ENCODE results near the gene MVB12A.
A peak's percentile ranks its signal among the peaks of the same experiment; 100 is the strongest.

The MVB12A gene

GRCh38 chr19:17405250-17406045 is 14.4 kb upstream of the MVB12A start, which contains the start of gene BST2:
BST2 (minus strand) TSS chr19:17405630; CDS start chr19:17405575, 55 bp downstream.
- peak; percentile 48 for DNase-seq

- DNase-seq: peak; percentile 13
Observed at GRCh38 chr19:17406046-17406886, 13.6 kb upstream of the MVB12A start.

GRCh38 chr19:17406887-17407196 is 13.0 kb upstream of the MVB12A start:
- DNase-seq: no peak

DNA sequence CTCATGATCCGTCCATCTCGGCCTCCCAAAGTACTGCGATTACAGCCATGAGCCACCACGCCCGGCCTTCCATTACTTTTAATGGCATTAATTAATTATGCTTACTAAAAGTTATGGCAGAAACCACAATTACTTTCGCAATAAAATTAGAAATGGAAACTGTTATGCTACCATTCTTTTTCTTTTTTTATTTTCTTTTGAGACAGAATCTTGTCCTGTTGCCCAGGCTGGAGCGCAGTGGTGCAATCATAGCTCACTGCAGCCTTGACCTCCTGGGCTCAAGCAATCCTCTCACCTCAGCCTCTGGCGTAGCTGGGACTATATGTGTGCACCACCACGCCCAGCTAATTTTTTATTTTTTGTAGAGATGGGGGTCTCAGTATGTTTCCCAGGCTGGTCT is 9.9 kb upstream of the MVB12A start:
- DNase-seq: no peak

DNA sequence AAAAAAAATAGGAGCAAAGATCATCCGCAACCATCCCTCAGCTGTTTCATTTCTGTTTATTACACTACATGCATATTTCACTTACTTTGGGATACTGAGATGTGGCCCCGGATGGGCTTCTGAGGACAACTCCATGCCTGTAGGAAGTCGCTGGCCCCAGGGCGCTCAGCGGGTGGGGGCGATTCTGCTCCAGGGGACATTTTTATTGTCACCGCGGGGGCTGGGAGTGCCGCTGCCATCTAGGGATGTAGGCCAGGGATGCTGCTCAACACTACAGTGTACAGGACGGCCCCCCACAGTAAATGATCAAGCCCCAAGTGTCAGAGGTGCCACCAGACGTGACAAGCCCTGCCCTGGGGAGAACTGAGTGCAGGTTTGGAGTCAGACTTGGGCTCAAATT is 8.0 kb upstream of the MVB12A start:
- DNase-seq: no peak

DNA sequence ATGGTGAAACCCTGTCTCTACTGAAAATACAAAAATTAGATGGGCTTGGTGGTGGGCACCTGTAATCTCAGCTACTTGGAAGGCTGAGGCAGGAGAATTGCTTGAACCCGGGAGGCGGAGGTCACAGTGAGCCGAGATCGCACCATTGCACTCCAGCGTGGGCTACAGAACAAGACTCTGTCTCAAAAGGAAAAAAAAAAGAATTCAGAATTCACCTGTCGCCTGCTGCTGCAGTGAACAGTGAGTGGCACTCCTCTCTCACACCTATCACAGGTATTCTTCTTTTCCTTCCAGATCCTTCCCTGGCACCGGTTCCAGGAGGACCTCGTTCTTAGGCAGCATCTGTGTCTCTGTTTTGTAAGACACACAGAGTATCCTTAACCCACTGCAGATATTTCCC is 5.8 kb upstream of the MVB12A start:
- no peak for DNase-seq

DNA sequence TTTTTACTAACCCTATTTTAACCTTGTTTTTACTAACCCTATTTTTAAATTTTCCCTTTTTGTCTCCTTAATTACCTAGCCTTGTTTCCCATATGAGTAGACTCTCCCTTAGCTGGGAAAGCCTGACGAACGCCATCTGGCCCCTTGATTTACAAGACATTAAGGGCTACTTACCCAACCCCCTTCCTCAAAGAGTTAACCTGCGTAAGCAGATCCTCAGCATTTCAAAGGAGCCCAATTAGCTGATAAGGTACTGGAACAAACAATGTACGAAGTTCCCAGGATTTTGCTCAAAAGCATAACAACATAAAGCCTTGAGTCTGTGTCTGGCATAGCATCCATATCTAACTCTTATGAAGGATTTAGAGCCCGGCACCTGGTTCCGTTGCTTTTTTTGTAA is 4.7 kb upstream of the MVB12A start:
- DNase-seq: no peak

DNA sequence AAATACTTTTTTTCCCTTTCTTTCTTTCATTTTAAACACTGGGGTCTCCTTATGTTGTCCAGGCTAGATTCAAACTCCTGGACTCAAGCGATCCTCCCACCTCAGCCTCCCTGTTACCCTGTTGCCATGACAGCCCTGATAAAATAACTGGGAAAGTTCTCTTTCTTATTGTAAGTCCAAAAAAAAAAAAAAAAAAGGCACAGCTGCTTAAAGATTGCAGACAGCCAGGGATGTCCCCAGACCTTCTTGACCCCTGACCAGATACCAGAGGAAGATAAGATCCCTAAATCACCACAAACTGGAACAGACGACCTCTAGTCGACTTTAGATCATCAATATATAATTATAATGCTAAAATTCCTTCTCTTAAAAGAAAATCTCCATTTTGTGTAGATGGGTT is 1.1 kb upstream of the MVB12A start:
- no peak for DNase-seq

DNA sequence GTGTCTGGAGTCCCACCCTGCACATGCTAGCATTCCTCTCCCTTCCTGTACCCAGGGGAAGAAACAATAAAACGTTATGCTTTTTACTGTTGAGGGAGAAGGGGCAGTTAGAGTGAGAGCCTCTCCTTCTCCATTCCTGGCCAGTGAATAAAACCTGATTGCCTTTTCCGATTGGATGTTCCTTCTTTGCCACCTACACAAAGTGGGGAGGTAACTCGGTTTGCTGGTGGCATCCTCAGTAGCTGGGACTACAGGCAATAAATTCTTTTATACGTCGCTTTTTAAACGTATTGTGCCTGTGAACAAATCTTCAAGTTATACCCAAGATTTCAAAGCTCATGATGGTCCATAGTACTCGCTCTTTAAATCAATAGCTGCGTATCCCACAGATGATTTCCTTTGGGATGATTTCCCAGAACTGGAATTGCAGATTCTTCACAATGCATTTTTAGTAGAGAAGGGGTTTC is 660 bp upstream of the MVB12A start:
- DNase-seq: no peak

DNA sequence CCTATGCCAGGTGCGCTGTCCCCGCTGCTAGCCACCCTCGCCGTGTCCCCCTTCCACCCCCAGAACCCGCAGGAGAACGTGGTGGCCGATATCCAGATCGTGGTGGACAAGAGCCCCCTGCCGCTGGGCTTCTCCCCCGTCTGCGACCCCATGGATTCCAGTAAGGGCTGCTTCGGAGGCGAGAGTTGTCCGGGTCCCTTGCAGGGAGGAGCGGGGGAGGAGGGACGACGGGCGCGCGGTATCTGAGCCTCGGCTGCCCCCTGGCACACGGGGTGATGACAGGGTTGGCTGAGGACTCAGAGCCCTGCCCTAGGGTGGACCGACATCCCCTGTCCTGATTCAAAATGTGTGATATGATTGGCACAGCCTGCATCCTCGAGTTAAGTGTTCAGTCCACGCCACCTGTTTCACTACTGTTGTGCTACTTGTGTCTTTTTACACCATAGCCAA is 653 bp downstream of the MVB12A start:
- DNase-seq: peak; percentile 27

GRCh38 chr19:17421942-17422341 is 2.1 kb downstream of the MVB12A start:
- DNase-seq: no peak

- DNase-seq: no peak
Observed at GRCh38 chr19:17423429-17424208, 3.8 kb downstream of the MVB12A start.

- peak; percentile 15 for DNase-seq
Observed at GRCh38 chr19:17424743-17425365, 5.0 kb downstream of the MVB12A start.

GRCh38 chr19:17429641-17430113 is 9.8 kb downstream of the MVB12A start:
- DNase-seq: no peak

DNA sequence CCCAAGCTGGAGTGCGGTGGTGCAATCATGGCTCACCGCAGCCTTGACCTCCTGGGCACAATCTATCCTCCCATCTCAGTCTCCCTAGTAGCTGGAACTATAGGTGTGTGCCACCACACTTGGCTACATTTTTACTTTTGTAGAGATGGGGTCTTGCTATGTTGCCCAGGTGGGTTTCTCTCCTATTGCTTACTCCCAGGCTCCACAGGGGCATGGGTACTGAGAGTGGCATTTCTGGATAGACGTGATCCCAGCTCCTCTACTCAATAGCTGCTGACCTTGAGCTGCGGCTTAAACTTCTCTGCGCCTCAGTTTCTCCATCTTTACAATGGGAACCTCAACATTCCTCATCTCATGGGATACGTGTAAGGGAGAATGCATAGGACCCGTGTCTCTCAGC is 11.6 kb downstream of the MVB12A start:
- no peak for DNase-seq

DNA sequence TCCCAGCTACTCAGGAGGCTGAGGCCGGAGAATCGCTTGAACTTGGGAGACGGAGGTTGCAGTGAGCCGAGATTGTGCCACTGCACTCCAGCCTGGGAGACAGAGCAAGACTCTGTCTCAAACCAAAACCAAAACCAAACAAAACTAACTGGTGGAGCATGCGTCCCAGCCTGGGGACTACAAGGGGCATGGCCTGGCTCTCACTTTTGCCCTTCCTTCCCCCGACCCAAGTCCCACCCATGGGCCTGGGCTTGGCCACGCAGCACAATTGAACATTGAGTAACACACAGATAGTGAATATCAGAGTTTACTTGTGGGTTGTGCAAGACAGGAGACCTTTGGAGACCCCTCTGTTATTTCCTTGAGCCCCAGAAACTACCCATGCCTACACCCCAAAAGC is 15.4 kb downstream of the MVB12A start:
- DNase-seq: no peak

DNA sequence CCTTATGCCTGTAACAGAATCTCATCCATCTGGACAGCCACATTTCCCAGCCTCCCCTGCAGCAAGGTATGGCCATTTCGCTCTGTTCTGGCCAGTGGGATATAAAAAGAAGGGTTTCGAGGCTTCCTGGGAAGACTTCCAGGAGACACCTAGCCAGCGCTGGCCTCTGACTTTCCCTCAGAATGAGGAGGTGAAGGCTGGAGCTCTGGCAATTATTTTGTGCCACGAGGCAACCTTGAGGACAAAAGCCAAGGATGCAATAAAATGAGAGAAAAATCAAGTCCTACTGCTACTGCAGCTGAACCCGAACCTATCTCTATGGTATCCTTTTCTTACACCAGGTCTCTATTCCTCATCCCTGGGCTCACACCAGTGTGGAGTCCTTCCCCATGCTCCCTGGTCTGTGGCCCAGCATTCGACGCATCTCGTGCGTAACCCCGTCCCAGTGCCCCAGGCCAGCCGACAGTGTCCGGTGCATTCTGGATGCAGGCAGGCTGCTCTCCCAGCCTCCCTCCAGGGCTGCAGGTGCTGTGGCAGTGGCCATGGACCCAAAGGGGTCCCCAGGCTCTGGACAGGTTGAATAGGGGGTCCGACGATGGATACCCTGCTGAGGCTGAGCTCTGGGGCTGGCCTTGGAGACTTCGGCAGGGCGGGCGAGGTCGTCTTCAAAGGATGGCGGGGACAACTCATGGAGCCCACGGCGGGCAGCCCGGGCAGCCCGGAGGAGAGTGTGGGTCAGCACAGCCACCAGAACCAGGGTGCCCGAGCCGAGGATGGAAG is 16.4 kb downstream of the MVB12A start:
- no peak for DNase-seq

- no peak for DNase-seq
Observed at GRCh38 chr19:17436874-17437267, 17.0 kb downstream of the MVB12A start.

DNA sequence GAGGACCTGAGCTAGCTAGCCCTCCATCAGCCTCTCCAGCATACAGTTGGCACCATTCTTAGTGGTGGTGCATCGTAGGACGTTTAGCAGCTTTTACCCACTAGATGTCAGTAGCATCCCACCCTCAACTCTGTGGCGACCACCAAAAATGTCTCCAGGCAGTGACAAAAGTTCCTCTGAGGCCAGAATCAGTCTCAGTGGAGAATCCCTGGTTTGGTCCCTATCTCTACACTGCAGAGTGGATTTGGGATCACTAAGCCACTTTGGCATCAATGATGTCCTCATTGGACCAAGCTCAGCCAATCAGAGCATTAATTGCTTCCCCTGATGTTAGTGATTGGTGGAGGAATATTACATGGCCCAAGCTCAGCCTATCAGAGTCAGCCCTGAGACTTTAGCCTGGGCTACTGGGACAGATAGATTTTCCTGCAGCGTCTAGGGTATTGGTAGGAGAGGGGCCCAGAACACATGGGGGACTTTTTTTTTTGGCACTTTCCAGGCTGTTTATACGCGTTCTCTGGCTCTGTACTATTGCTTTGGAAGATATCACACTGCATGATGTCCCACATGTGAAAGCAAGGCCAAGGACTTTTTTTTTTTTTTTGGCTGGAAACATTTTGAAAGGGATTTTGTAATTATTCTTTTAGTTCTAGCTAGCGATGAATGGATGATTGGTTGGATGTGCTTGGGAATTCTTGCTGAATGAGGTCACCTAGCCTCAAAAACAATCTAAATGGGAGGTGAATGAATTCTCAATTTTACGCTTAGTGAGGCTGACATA is 21.6 kb downstream of the MVB12A start:
- DNase-seq: peak; percentile 17

DNA sequence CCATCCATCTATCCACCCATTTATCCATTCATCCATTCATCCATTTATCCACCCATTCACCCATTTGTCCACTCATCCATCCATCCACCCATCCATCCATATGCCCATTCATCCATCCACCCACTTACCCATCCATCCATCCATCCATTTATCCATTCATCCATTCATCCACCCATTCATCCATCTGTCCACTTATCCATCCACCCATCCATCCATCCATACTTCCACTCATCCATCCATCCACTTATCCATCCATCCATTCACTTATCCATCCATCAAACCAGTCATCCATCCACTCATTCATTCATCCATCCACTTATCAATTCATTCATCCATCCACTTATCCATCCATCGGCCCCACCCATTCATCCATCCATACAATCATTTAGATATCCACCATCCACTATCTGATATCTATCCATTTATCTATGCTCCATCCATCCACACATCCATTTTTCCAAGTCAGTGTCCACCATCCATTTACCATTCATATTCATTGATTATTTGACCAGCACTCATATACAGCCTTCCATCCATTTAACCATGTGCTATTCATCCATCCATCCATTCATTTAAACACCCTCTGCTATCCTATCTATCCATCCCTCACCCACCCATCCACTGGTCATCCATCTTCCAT is 25.8 kb downstream of the MVB12A start:
- no peak for DNase-seq
